GM21576 (cell line): ENCODE measurements around the gene ZNF791.
"Not testable (repeated sequence)": the region's sequence is repeated elsewhere in the genome, so short reads cannot be mapped to it uniquely, and the experiment has no call there.

Source experiments
- ATAC-seq: cut with Tn5 transposase; IDR thresholded peaks from one replicate; pipeline ENCODE4 v1.9.1; 2021; ENCODE audit warnings: mild to moderate bottlenecking, moderate library complexity; ENCODE audit not compliant: unreplicated experiment

ZNF791 gene

DNA sequence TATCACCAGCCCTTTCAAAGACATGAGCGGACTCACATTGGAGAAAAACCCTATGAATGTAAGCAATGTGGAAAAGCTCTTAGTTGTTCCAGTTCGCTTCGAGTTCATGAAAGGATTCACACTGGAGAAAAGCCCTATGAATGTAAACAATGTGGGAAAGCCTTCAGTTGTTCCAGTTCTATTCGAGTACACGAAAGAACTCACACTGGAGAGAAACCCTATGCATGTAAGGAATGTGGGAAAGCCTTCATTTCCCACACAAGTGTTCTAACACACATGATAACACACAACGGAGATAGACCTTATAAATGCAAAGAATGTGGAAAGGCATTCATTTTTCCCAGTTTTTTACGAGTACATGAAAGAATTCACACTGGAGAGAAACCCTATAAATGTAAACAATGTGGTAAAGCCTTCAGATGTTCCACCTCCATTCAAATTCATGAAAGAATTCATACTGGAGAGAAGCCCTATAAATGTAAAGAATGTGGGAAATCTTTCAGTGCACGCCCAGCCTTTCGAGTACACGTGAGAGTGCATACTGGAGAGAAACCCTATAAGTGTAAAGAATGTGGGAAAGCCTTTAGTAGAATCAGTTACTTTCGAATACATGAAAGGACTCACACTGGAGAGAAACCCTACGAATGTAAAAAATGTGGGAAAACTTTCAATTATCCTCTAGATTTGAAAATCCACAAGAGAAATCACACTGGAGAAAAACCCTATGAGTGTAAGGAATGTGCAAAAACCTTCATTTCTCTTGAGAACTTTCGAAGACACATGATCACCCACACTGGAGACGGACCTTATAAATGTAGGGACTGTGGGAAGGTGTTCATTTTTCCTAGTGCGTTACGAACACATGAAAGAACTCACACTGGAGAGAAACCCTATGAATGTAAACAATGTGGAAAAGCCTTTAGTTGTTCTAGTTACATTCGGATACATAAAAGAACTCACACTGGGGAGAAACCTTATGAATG lies 17.6 kb downstream of the ZNF791 start:
- ATAC-seq = no peak

DNA sequence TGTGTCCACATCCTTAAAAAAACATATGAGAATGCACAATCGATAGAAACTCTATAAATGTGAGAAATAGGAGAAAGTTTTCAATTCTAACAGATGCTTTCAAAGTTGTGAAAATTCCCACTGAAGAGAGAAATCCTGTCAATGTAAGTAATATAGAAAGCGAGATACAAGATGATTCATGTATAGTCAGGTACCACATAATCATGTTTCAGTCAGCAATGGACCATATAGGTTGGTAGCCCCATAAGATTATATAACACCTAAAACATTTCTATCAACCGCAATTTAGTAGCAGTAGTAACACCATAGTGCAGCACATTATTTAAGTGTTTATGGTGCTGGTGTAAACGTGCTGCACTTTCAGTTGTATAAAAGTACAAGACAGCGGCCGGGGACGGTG lies 18.5 kb downstream of the ZNF791 start:
- no peak for ATAC-seq

GRCh38 chr19:12636631-12637030 lies 25.9 kb downstream of the ZNF791 start:
- ATAC-seq = no peak

- ATAC-seq = no peak
These were observed 28.0 kb downstream of the ZNF791 start for GRCh38 chr19:12638611-12639182.

DNA sequence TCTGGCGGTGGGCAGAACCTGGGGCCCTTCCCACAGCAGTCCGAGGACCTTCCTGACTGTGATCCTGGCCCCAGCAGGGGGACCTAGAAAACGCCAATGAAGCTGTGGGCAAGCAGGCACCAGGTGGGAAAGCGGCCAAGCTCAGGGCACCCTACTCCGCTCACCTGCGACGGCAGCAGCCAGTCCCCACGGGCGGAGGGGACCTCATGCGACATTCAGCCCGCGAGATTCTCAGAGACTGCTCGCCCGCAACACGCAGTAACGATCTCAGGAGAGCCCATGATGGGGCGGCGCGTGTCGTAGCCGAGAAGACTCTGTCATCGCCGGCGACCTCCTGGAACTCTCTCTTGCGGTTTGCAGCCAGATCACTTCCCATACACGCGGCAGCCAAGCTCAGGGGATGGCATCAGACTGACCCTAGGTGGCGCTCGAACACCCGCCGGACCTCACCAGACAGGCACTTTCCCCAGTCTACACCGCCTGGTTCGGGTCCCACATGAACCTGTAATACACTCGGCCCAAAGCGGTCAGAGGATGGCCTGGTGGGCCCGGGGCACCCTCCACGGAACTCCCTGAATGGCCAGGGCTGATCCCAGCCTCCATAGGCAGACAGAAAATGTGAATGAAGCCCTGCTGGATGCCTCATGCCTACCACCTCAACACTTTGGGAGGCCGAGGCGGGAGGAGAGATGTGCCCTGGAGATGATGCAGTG lies 29.3 kb downstream of the ZNF791 start:
- ATAC-seq = peak; percentile 60

- ATAC-seq = no peak
These were observed 30.7 kb downstream of the ZNF791 start for GRCh38 chr19:12641456-12641855.

DNA sequence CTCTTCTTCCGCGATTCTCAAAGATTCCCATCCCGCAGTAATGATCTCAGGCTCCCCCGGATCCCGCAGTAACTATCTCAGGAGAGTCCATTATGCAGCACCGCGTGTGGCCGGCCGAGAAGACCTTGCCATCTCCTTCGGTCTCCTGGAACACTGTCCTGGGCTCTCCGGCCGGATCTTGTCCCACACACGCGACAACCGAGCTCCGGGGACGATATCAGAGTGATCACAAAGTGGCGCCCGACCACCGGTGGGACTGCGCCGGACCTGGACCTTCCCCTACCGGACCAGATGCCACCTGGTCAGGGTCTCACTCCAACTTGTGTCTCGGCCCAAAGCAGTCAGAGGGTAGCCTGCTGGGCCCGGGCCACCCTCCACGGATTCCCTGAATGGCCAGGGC lies 31.8 kb downstream of the ZNF791 start:
- no peak for ATAC-seq

DNA sequence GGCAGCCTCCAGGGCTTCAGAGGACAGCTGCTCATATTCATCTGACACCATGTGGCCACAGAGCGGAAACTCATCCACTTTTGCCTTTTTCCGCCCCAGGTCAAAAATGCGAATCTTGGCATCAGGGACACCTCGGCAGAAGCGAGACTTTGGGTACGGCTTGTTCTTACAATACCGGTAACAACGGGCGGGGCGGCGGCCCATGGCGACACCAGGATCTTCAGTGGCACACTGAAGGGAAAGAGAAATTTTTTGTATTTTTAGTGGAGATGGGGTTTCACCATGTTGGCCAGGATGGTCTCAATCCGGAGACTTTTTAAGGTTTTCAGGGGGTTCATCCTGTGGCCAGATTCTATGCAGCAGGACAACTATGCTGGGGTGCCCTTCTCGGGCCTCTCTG lies 33.0 kb downstream of the ZNF791 start:
- not testable (repeated sequence) for ATAC-seq

DNA sequence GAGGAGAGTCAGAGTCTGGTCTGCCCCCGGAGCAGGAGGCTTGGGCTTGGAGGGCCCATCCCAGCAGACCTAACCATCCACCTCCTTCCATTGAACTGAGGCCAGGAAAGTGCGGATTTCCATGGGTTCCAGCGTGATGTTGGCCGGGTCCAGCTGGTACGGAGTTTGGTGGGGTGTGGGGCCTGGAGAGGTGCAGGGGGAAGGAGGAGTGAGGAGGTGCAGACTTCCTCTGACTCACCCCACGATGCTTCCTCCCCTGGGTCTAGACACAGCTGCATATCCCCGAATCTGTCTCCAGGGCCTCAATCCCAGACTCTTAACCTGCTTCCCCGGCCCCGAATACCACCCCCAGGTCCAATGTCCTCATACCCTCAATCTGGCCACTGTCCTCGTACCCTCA lies 35.8 kb downstream of the ZNF791 start:
- ATAC-seq = no peak

DNA sequence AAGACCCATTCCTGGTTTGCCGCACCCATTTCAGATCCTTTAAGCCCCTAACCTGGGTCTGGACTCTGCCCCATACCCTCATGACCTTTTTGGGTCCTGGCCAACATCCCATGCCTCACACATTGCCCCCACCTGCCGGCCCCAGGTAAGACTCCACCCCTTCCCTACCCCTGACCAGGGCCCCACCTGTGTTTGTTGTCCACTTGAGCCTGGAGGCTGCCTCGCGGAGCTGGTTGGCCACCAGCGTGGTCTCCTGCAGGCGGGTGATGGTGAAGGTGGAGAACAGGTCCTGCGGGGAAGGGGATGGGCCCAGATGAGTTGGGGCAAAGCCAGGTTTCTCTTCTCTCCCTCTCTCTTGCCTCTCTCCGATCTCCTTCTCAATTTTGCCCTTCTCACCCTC lies 36.3 kb downstream of the ZNF791 start:
- no peak for ATAC-seq

DNA sequence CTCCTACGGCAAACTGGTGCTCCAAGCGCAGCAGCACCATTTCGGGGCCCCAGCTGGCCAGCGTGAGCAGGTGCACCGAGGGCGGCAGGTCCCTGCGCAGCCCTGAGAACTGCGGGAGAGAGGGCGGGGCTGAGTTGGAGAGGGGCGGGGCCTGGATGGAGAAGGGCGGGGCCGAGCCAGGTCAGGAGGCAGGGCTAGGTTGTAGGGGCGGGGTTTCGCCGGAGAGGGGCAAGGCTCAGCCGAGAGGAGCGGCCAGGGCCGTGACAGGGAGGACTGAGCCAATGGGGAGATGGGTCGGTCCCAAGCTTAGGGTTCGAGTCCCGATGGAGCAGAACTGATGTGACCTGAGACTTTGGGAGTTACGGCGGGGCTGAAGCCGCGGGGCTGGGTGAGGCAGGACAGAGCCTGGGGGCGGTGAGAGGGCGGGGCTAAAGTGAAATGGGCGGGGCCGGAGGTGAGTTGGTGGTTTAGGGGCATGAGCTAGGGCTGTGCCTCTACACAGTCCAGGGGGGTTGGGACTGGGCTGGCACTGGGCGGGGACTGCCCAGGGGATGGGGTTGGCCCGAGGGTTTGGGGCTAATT lies 36.9 kb downstream of the ZNF791 start:
- ATAC-seq = no peak

GRCh38 chr19:12648088-12648487 lies 37.4 kb downstream of the ZNF791 start:
- no peak for ATAC-seq

- no peak for ATAC-seq
These were observed 39.2 kb downstream of the ZNF791 start for GRCh38 chr19:12649941-12650340.

DNA sequence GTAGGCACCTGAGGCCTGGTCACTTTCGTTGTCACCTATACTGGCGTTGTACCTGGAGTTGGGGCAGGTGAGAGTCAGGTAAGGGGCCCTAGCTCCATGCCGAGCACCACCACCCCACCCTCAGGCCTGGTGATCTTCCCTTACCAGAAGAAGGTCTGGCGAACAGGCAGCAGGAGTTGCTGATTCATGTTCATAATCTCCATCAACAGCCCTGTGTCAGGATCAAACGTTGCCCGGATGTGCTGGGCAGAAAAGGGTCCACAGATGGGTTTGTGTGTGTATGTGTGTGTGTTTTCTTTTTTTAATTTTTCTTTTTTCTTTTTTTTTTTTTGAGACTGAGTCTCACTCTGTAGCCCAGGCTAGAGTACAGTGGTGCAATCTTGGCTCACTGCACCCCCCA lies 41.5 kb downstream of the ZNF791 start:
- ATAC-seq = no peak

- ATAC-seq = no peak
These were observed 44.8 kb downstream of the ZNF791 start for GRCh38 chr19:12655546-12655945.

DNA sequence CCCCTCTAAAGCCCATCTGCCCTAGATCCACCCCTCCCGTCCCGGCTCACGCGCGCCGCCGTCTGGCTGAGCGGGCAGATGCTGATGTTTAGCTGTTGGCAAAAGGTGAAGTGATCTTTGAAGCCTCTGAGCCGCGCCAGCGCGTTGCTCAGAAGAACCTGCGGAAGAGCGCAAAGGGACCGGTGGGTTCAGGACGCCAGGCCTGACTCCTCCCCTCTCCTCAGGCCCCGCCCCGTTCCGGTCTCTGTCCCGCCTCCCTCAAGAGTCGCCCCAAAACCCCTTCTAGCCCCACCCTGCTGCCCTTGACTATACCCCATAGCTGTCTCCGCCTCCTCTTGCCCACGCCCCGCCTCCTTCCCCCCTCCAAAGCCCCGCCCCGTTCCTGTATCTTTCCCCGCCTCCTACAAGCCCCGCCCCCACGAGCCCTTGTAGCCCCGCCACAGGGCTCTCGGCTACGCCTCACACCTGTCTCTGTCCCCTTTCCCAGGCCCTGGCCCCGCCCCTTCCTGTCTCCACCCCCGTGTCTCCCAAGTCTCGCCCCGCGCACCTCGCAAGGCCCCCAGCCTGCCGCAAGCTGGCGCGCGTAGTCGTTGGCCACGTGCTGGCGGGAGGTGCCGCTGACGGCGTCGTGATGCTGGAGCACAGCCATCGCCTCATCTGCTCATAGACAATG lies 46.3 kb downstream of the ZNF791 start:
- no peak for ATAC-seq

DNA sequence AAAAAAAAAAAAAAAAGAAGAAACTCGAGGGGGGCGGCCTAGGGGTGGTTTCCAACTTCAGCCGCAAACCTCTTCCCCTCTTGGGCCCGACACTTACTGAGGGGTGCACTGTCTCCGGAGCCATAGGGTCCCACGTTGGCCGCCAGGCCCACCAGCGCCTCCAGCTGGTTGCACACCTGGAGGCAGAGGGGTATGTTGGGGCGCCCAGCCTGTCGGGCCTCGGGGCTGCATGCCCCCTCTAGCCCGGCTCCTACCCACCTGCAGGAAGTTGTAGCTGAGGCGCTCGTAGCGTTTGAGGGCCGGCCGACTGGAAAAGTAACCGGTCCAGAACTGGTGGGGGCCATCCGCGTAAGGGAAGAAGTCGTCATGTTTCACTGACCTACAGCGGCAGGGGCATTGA lies 47.2 kb downstream of the ZNF791 start:
- ATAC-seq = no peak

GRCh38 chr19:12660980-12661379 lies 50.3 kb downstream of the ZNF791 start:
- ATAC-seq = no peak

DNA sequence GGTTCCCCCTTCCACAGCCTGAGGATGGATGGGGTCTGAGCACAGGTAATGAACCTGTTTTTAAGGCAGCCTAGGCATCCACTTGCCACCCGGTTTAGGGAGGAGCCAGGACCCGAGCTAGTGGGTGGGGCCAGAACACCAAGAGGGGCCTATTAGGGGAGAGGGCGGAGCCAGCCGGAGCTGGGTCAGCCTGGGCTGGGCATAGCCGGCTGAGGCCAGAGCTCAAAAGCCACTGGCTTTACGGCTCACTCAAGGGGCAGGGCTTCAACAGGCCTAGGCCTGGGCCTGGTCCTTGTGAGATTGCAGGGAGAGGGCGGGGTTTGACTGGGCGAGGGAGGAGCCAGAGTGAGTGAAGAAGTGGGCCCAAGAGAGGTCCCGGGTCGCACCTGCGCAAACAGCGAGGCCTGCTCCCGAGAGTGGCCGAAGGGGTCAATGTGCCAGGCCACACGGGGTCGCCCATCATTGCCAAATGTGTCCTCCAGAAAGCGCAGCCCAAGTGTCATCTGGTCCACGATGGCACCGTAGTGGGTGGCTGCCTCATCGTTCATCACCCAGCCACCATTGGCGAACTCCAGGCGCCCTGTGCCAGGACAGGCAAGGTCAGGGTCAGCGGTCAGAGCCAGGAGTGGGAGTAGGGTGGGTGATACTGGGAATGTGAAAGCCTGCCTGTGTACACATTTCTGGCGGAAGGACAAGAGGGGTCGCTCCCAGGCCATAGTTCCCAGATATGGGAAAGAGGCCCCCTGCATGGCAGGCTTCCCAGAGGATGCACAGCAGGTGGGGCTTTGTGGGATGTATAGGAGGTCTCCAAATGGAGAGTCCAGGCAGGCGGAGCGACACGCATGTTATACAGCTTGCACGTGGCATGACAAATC lies 53.9 kb downstream of the ZNF791 start:
- no peak for ATAC-seq

GRCh38 chr19:12665281-12665573 lies 54.5 kb downstream of the ZNF791 start:
- no peak for ATAC-seq
